Suprapubic skin (tissue), 4 donors: ENCODE measurements around the gene MTRR. TPM values are rescaled to one million over a fixed set of nuclear protein-coding genes. Genes with fewer than 3 reads are reported as not detected.

Source experiments
- DNase-seq, 2 donors: peaks; one replicate each; pipeline ENCODE4 v3.0.0-alpha.2; 2019; ENCODE audit warnings: low spot score in 2 of 2
- H3K27ac ChIP-seq: fragments of 200-600 bp; sonication (generic); one replicate; pipeline ENCODE4 v1.5.1; 2019
- H3K27me3 ChIP-seq: fragments of 200-600 bp; sonication (generic); one replicate; pipeline ENCODE4 v1.5.1; 2019
- H3K36me3 ChIP-seq: fragments of 200-600 bp; sonication (generic); one replicate; pipeline ENCODE4 v1.5.1; 2019
- H3K4me1 ChIP-seq: fragments of 200-600 bp; sonication (generic); one replicate; pipeline ENCODE4 v1.5.1; 2019
- H3K4me3 ChIP-seq: fragments of 200-600 bp; sonication (generic); one replicate; pipeline ENCODE4 v1.5.1; 2019; ENCODE audit warnings: mild to moderate bottlenecking
- H3K9me3 ChIP-seq: fragments of 200-600 bp; sonication (generic); one replicate; pipeline ENCODE4 v1.5.1; 2019
- CTCF ChIP-seq, 2 donors: fragments of 200-600 bp in 1 of 2; fragments of 450-650 bp in 1 of 2; sonication (generic) in 1 of 2; IDR thresholded peaks; one replicate each; pipeline ENCODE4 v1.5.1; 2016 to 2019; ENCODE audit warnings: antibody characterized with exemption in 2 of 2, mild to moderate bottlenecking in 1 of 2, moderate library complexity in 1 of 2
- EP300 ChIP-seq: sonication (generic); formaldehyde crosslinking; IDR thresholded peaks from one replicate; pipeline ENCODE4 v1.6.1; 2017; ENCODE audit warnings: antibody characterized with exemption
- POLR2A ChIP-seq, 2 donors: fragments of 450-650 bp; IDR thresholded peaks; one replicate each; pipeline ENCODE4 v1.6.1; 2017; ENCODE audit warnings: antibody characterized with exemption in 2 of 2, mild to moderate bottlenecking in 2 of 2, moderate library complexity in 2 of 2
- POLR2AphosphoS5 ChIP-seq, 3 donors: sonication (generic); formaldehyde crosslinking; IDR thresholded peaks; one replicate each; pipeline ENCODE4 v1.6.1; 2017; ENCODE audit warnings: antibody characterized with exemption in 3 of 3
- WGBS: methylation state at CpG from one replicate; pipeline ENCODE4 v1.1.5; 2018; 5-methylcytosine and 5-hydroxymethylcytosine counted together
- total RNA-seq, 4 donors: library from RNA; depleted of rRNA; stranded (reverse); fragments of >200 nt; gene quantifications; one replicate each; pipeline ENCODE4 v1.1.0, GENCODE V29; 2016

MTRR gene
- total RNA-seq, 4 donors from 2014 or later, result 33.5 to 51.2 (median 38.4) TPM

GRCh38 chr5:7873216-7873615 lies 4.3 kb downstream of the MTRR start:
- Histone ChIP-seq H3K4me1 (peaks cover 22% of the 10 kb centered on the region), H3K36me3 (peaks cover 29% of the 10 kb centered on the region), H3K4me3 (no peak overlapping the region), H3K27me3 (no peaks in the 10 kb centered on the region), H3K27ac (no peak overlapping the region), H3K9me3 (no peaks in the 10 kb centered on the region)
- no peak for DNase-seq
- TF ChIP-seq POLR2A (IDR thresholded peaks at IDR 0.05) (no peak), CTCF (IDR thresholded peaks at IDR 0.05) (no peak), POLR2AphosphoS5 (IDR thresholded peaks at IDR 0.05) (no peak), EP300 (no peak)
- 85% methylated on average over 9 of the region's 9 CpGs for WGBS

GRCh38 chr5:7874639-7875038 lies 5.7 kb downstream of the MTRR start:
- no peaks in the 10 kb centered on the region for H3K9me3 ChIP-seq
- peaks cover 41% of the 10 kb centered on the region for H3K36me3 ChIP-seq
- no peaks in the 10 kb centered on the region for H3K27me3 ChIP-seq
- TF ChIP-seq POLR2AphosphoS5 (IDR thresholded peaks at IDR 0.05), result no peak
- no peak for TF ChIP-seq POLR2A (IDR thresholded peaks at IDR 0.05)
- TF ChIP-seq EP300, result no peak
- TF ChIP-seq CTCF (IDR thresholded peaks at IDR 0.05), result no peak
- 95% methylated on average over 2 of the region's 2 CpGs for WGBS
- H3K4me1 ChIP-seq, result peaks cover 21% of the 10 kb centered on the region
- DNase-seq, result no peak
- H3K27ac ChIP-seq, result no peak overlapping the region
- no peak overlapping the region for H3K4me3 ChIP-seq

- Histone ChIP-seq H3K36me3 (peaks cover 46% of the 10 kb centered on the region), H3K9me3 (no peaks in the 10 kb centered on the region), H3K27ac (no peak overlapping the region), H3K4me1 (peaks cover 15% of the 10 kb centered on the region), H3K4me3 (no peak overlapping the region), H3K27me3 (no peaks in the 10 kb centered on the region)
- WGBS, result 86% methylated on average over 4 of the region's 4 CpGs
- TF ChIP-seq POLR2A (IDR thresholded peaks at IDR 0.05), result no peak
- no peak for TF ChIP-seq POLR2AphosphoS5 (IDR thresholded peaks at IDR 0.05)
- no peak for TF ChIP-seq EP300
- TF ChIP-seq CTCF (IDR thresholded peaks at IDR 0.05), result no peak
- DNase-seq, result no peak
Measured at GRCh38 chr5:7875151-7875550, 6.2 kb downstream of the MTRR start.

GRCh38 chr5:7876867-7877266 lies 7.9 kb downstream of the MTRR start:
- Histone ChIP-seq H3K36me3 (peaks cover 61% of the 10 kb centered on the region), H3K27ac (no peak overlapping the region), H3K4me3 (no peak overlapping the region), H3K4me1 (peaks cover 3% of the 10 kb centered on the region), H3K27me3 (no peaks in the 10 kb centered on the region), H3K9me3 (no peaks in the 10 kb centered on the region)
- no peak for DNase-seq
- no peak for TF ChIP-seq EP300
- no peak for TF ChIP-seq CTCF (IDR thresholded peaks at IDR 0.05)
- no peak for TF ChIP-seq POLR2A (IDR thresholded peaks at IDR 0.05)
- no peak for TF ChIP-seq POLR2AphosphoS5 (IDR thresholded peaks at IDR 0.05)
- WGBS, result 82% methylated on average over 3 of the region's 3 CpGs

GRCh38 chr5:7877851-7878250 lies 8.9 kb downstream of the MTRR start:
- DNase-seq, result no peak
- TF ChIP-seq POLR2A (IDR thresholded peaks at IDR 0.05) (no peak), CTCF (IDR thresholded peaks at IDR 0.05) (no peak), POLR2AphosphoS5 (IDR thresholded peaks at IDR 0.05) (no peak), EP300 (no peak)
- Histone ChIP-seq H3K27me3 (no peaks in the 10 kb centered on the region), H3K9me3 (no peaks in the 10 kb centered on the region), H3K27ac (no peak overlapping the region), H3K36me3 (peaks cover 68% of the 10 kb centered on the region), H3K4me3 (no peak overlapping the region), H3K4me1 (peaks cover 3% of the 10 kb centered on the region)
- WGBS, result 85% methylated on average over 9 of the region's 9 CpGs
